Cardiac muscle cell (in vitro differentiated cells and primary cell): Measurements from ENCODE around the gene RAD18. TPM values are rescaled to one million over a fixed set of nuclear protein-coding genes. Genes with fewer than 3 reads are reported as not detected.

ENCODE experiments used
- DNase-seq, 2 donors: peaks; one replicate each; pipeline versions ENCODE4 v3.0.0 to v3.0.0-alpha.2; 2010 to 2017; ENCODE audit warnings: low read depth in 1 of 2, low spot score in 1 of 2
- H3K27ac ChIP-seq: fragments of 200-600 bp; sonication (generic); 2 replicates; pipeline ENCODE4 v1.5.1; 2016
- H3K27me3 ChIP-seq: fragments of 200-600 bp; sonication (generic); 2 replicates; pipeline ENCODE4 v1.6.0; 2016; ENCODE audit warnings: control low read depth
- H3K36me3 ChIP-seq: fragments of 200-600 bp; sonication (generic); 2 replicates; pipeline ENCODE4 v1.5.1; 2016; ENCODE audit warnings: control low read depth
- H3K4me1 ChIP-seq: fragments of 200-600 bp; sonication (generic); 2 replicates; pipeline ENCODE4 v1.8.1; 2017; ENCODE audit warnings: low read depth, mild to moderate bottlenecking, mixed run types
- H3K4me3 ChIP-seq: fragments of 200-600 bp; sonication (generic); 2 replicates; pipeline ENCODE4 v1.5.1; 2016; ENCODE audit warnings: mild to moderate bottlenecking
- H3K9me3 ChIP-seq: fragments of 200-600 bp; sonication (generic); 2 replicates; pipeline ENCODE4 v1.5.1; 2017; ENCODE audit warnings: low read depth, mild to moderate bottlenecking, control low read depth
- polyA plus RNA-seq: library from polyadenylated mRNA; unstranded; fragments of >200 nt; fragmentation: Nextera tagmentation; extraction: Ambion mirVana; gene quantifications from 2 replicates; pipeline ENCODE4 v1.2.1, GENCODE V29; 2016
- total RNA-seq: library from RNA; depleted of rRNA; stranded (reverse); fragments of >200 nt; gene quantifications from 2 replicates; pipeline ENCODE4 v1.2.3, GENCODE V29; 2016
- TF ChIP-seq, protein P1 (sequence below): IDR thresholded peaks from 2 replicates; pipeline ENCODE4 v1.5.1; 2012; ENCODE audit warnings: low read depth, mild to moderate bottlenecking, low read length

RAD18 gene
- total and polyA plus RNA-seq, 2 experiments from 2014 or later, result 5.9 to 7.8 TPM

- Histone ChIP-seq H3K9me3 (no peaks in the 10 kb centered on the region), H3K27ac (peak overlapping the region; percentile 56), H3K4me1 (peaks cover 6% of the 10 kb centered on the region), H3K4me3 (no peak overlapping the region), H3K36me3 (no peaks in the 10 kb centered on the region), H3K27me3 (no peaks in the 10 kb centered on the region)
- DNase-seq, result peak in 1 of 2 donors; percentile 9
- TF ChIP-seq, protein P1, sequence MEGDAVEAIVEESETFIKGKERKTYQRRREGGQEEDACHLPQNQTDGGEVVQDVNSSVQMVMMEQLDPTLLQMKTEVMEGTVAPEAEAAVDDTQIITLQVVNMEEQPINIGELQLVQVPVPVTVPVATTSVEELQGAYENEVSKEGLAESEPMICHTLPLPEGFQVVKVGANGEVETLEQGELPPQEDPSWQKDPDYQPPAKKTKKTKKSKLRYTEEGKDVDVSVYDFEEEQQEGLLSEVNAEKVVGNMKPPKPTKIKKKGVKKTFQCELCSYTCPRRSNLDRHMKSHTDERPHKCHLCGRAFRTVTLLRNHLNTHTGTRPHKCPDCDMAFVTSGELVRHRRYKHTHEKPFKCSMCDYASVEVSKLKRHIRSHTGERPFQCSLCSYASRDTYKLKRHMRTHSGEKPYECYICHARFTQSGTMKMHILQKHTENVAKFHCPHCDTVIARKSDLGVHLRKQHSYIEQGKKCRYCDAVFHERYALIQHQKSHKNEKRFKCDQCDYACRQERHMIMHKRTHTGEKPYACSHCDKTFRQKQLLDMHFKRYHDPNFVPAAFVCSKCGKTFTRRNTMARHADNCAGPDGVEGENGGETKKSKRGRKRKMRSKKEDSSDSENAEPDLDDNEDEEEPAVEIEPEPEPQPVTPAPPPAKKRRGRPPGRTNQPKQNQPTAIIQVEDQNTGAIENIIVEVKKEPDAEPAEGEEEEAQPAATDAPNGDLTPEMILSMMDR, result no peak
These were observed 75.6 kb downstream of the RAD18 start for GRCh38 chr3:8887435-8888300.

- Histone ChIP-seq H3K27ac (no peak overlapping the region), H3K36me3 (no peaks in the 10 kb centered on the region), H3K4me3 (no peak overlapping the region), H3K4me1 (peaks cover 16% of the 10 kb centered on the region), H3K9me3 (no peaks in the 10 kb centered on the region), H3K27me3 (no peaks in the 10 kb centered on the region)
- TF ChIP-seq, protein P1, result no peak
- peak in 1 of 2 donors; percentile 38 for DNase-seq
These were observed 76.7 kb downstream of the RAD18 start for GRCh38 chr3:8886546-8886945.

GRCh38 chr3:8885536-8886316 lies 77.5 kb downstream of the RAD18 start:
- Histone ChIP-seq H3K27me3 (no peaks in the 10 kb centered on the region), H3K4me1 (peaks cover 16% of the 10 kb centered on the region), H3K27ac (no peak overlapping the region), H3K9me3 (no peaks in the 10 kb centered on the region), H3K4me3 (no peak overlapping the region), H3K36me3 (no peaks in the 10 kb centered on the region)
- TF ChIP-seq, protein P1, result no peak
- no peak for DNase-seq

GRCh38 chr3:8884630-8885290 lies 78.5 kb downstream of the RAD18 start:
- H3K27ac ChIP-seq, result no peak overlapping the region
- DNase-seq, result no peak
- no peaks in the 10 kb centered on the region for H3K27me3 ChIP-seq
- peaks cover 16% of the 10 kb centered on the region for H3K4me1 ChIP-seq
- no peak overlapping the region for H3K4me3 ChIP-seq
- TF ChIP-seq, protein P1, result no peak
- H3K9me3 ChIP-seq, result no peaks in the 10 kb centered on the region
- H3K36me3 ChIP-seq, result no peaks in the 10 kb centered on the region

- H3K4me1 ChIP-seq, result peaks cover 10% of the 10 kb centered on the region
- no peaks in the 10 kb centered on the region for H3K9me3 ChIP-seq
- TF ChIP-seq, protein P1, result no peak
- H3K27me3 ChIP-seq, result no peaks in the 10 kb centered on the region
- no peak overlapping the region for H3K4me3 ChIP-seq
- no peak for DNase-seq
- peak overlapping the region; percentile 63 for H3K27ac ChIP-seq
- H3K36me3 ChIP-seq, result no peaks in the 10 kb centered on the region
These were observed 80.6 kb downstream of the RAD18 start for GRCh38 chr3:8882642-8883041.
